HG02798 (cell line): ENCODE measurements around the gene HSPA4L.

Source experiments
- ATAC-seq: cut with Tn5 transposase; IDR thresholded peaks from one replicate; pipeline ENCODE4 v1.9.1; 2021; ENCODE audit warnings: mild to moderate bottlenecking; ENCODE audit not compliant: unreplicated experiment, poor library complexity

The HSPA4L gene

DNA sequence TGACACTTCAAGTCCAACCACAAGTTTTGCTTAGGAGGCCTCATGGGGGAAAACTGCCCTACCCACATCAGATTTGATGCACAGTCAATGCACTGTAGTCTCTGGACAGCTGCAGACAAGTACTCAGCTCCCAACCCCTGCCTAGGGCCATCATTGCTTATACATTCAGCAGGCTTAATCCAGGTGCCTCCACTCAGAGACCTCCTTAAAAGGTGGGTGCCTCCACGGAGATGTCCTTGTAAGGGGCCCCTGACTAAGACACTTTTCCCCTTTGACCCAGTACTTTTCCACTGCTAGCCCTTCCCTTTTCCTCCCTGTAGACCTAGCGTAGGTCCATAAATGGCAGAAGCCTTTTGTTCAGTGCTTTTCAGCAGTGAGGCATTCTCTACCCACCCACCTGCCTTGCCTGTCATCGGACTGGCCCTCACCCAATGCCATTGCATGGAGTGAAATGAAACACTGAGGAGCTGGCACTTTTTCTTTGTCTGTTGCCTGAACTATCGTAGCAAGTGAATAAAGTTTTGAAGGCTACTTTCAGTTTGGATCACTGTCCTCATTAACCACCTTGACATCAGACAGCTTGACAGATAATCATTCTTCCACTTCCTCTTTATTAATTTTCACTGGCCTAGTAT, 74.8 kb downstream of the HSPA4L start:
- peak; percentile 80 for ATAC-seq

GRCh38 chr4:127857641-127858040, 75.5 kb downstream of the HSPA4L start:
- no peak for ATAC-seq

DNA sequence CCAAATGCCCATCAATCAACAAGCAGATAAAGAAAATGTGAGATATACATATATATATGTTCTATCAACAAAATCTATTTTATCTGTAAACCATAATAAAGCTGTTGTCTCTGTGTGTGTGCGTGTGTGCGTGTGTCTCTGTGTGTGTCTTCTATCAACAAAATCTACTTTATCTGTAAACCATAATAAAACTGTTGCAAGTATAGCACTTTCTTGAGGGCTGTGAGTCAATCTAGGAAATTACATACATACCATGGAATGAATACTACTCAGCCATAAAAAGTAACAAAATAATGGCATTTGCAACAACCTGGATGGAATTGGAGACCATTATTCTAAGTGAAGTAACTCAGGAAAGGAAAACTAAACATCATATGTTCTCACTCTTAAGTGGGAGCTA, 86.1 kb downstream of the HSPA4L start:
- ATAC-seq, result no peak

GRCh38 chr4:127870281-127870680, 88.2 kb downstream of the HSPA4L start:
- no peak for ATAC-seq

- ATAC-seq, result no peak
Measured at GRCh38 chr4:127870688-127871087, 88.6 kb downstream of the HSPA4L start.

- ATAC-seq, result no peak
Measured at GRCh38 chr4:127875791-127876190, 93.7 kb downstream of the HSPA4L start.

DNA sequence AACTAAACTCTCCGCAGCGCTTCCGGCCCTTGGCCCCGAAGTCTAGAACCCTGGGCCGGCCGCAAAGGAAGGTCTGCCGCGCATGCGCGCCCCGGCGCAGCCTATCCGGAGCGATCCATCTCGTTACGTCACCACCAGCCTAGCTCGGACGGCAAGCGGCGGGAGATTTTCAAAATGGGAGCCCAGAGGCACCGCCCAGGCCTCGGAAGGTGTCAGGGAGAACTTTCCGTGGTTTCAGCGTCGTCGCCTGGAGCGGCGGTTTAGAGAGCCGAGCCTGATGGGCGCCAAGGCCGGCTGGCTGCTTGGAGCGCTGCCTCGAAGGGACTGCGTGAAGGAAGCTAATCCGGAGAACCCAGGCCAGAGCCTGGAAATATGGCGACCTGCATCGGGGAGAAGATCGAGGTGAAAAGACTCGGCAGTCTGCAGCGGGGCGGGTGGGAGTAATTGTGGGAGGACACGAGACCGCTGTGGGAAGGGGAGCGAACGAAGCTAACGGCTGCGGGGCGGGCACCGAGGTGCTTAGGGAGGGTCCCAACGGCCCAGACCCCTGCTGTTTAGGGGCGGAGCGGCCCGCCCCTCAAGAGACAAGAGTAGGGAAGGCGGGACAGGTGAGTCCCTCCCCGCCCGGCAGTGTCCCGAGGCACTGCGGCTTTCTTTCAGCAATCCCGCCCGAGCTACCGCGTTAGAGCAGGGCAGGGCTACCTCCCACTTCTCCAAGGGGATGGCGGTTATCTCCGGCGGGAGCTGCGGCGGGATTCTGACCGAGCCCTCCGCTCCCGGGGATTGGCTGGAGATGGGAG, 98.8 kb downstream of the HSPA4L start, which contains the start of gene PLK4:
TSS of gene PLK4 (plus strand) at position 131 of the 800 bp plus-strand sequence. CDS start at position 373, 242 bp downstream.
- ATAC-seq, result peak; percentile 94

GRCh38 chr4:127881563-127881864, 99.4 kb downstream of the HSPA4L start:
- peak; percentile 49 for ATAC-seq

GRCh38 chr4:127888559-127888958, 106.4 kb downstream of the HSPA4L start:
- no peak for ATAC-seq

- ATAC-seq, result no peak
Measured at GRCh38 chr4:127889903-127890302, 107.8 kb downstream of the HSPA4L start.
